Ovary (tissue), 3 donors: ENCODE results near the gene KCNMB3.

Experiments used
- CTCF ChIP-seq, 3 donors: fragments of 450-650 bp in 2 of 3; fragments of 200-600 bp in 1 of 3; IDR thresholded peaks; one replicate each; pipeline versions ENCODE4 v1.5.1 to v1.8.0; 2016 to 2022; ENCODE audit warnings: antibody characterized with exemption in 3 of 3, mild to moderate bottlenecking in 1 of 3
- EP300 ChIP-seq: sonication (generic); formaldehyde crosslinking; IDR thresholded peaks from one replicate; pipeline ENCODE4 v1.6.1; 2017; ENCODE audit warnings: antibody characterized with exemption
- POLR2A ChIP-seq: fragments of 450-650 bp; IDR thresholded peaks from one replicate; pipeline ENCODE4 v1.6.1; 2017; ENCODE audit warnings: antibody characterized with exemption, mild to moderate bottlenecking, moderate library complexity
- donor health status: DM: no; HTN: no; CAD: no.

- no peak for TF ChIP-seq CTCF (IDR thresholded peaks at IDR 0.05)
- no peak for TF ChIP-seq POLR2A
- TF ChIP-seq EP300 = no peak
Observed at GRCh38 chr3:179279837-179280236, 28.9 kb upstream of the KCNMB3 start.
